OCI-M2 (cell line): Measurements from ENCODE around the gene PRSS37.

Source experiments
- DNase-seq: peaks from one replicate; lab custom pipeline; 2025; ENCODE audit not compliant: unreplicated experiment; lab: John Stamatoyannopoulos, UW

PRSS37 gene

GRCh38 chr7:141788296-141788695 lies 53.0 kb downstream of the PRSS37 start:
- DNase-seq: no peak
